K562 (cell line): ENCODE measurements around the gene ANK3. TPM values are rescaled to one million over a fixed set of nuclear protein-coding genes. Genes with fewer than 3 reads are reported as not detected.
A peak's percentile ranks its signal among the peaks of the same experiment; 100 is the strongest.

Experiments
- ATAC-seq: fragments of 200-7000 bp; cut with Tn5 transposase; 3 replicates; pipeline ENCODE4 v1.9.1; 2020; ENCODE audit warnings: moderate library complexity
- BruUV-seq: library from RNA; stranded (reverse); fragments of 400-500 nt; replicated peaks from 2 replicates; lab custom pipeline; 2021; lab: Mats Ljungman, UMichigan
- CTCF ChIA-PET: fragments of 300-600 bp; formaldehyde crosslinking; extraction: SDS; loops from one replicate; lab custom pipeline; 2021; ENCODE audit warnings: low intra/inter-chr PET ratio; lab: Yijun Ruan, JAX
- POLR2A ChIA-PET: fragments of 300-600, 350-650 bp; sonication (Branson Sonifier 250); formaldehyde crosslinking; extraction: SDS; loops from one replicate; lab custom pipeline; 2021; ENCODE audit warnings: antibody characterized with exemption, inconsistent platforms; lab: Yijun Ruan, JAX
- DNase-seq, 4 experiments: peaks; one replicate each; pipeline versions ENCODE4 v3.0.0 to v3.0.0-alpha.2; 2011 to 2018; ENCODE audit warnings: low spot score in 3 of 4, mixed read lengths in 3 of 4; ENCODE audit errors: extremely low read depth in 1 of 4
- FAIRE-seq: peaks from 2 replicates; lab custom pipeline; 2011; peaks lifted over from hg19 to GRCh38; lab: Jason Lieb, UNC
- H2AFZ ChIP-seq: 2 replicates; pipeline ENCODE4 v1.6.0; 2011; ENCODE audit warnings: low read depth, low read length, control low read depth, inconsistent platforms
- H3K27ac ChIP-seq: fragments of 200-600 bp; 3 replicates; pipeline ENCODE4 v1.8.0; 2011; ENCODE audit warnings: low read depth, mild to moderate bottlenecking, control low read depth, inconsistent platforms, low read length, moderate library complexity, mixed read lengths; ENCODE audit errors: extremely low read depth
- H3K27me3 ChIP-seq, 2 experiments: fragments of 300-600 bp in 1 of 2; 2 replicates in 1 of 2; 3 replicates in 1 of 2; pipeline versions ENCODE4 v1.6.0 to v1.8.0; 2011; ENCODE audit warnings: inconsistent platforms in 2 of 2, low read length in 2 of 2, mild to moderate bottlenecking in 1 of 2, mixed read lengths in 1 of 2, moderate library complexity in 1 of 2; ENCODE audit not compliant: control insufficient read depth in 2 of 2, insufficient read depth in 2 of 2
- H3K36me3 ChIP-seq: fragments of 300-600 bp; 3 replicates; pipeline ENCODE4 v1.8.0; 2011; ENCODE audit warnings: mild to moderate bottlenecking, low read length, inconsistent platforms; ENCODE audit not compliant: control insufficient read depth, insufficient read depth
- H3K4me1 ChIP-seq, 2 experiments: fragments of 200-600 bp in 1 of 2; replicated peaks in 1 of 2; 2 replicates in 1 of 2; 3 replicates in 1 of 2; pipeline versions ENCODE4 v1.5.1 to v1.8.0; 2011; ENCODE audit warnings: inconsistent platforms in 2 of 2, low read length in 2 of 2, mild to moderate bottlenecking in 1 of 2, mixed read lengths in 1 of 2, moderate library complexity in 1 of 2; ENCODE audit not compliant: control insufficient read depth in 2 of 2, insufficient read depth in 2 of 2
- H3K4me2 ChIP-seq: 2 replicates; pipeline ENCODE4 v1.6.1; 2011; ENCODE audit warnings: low read length, control low read depth, inconsistent platforms, mixed read lengths; ENCODE audit not compliant: insufficient read depth
- H3K4me3 ChIP-seq: fragments of 200-600 bp; sonication (generic), shearing (Covaris generic); 2 replicates; pipeline ENCODE4 v1.5.1; 2016; ENCODE audit warnings: control low read depth, inconsistent platforms
- H3K79me2 ChIP-seq: fragments of 200-600 bp; 3 replicates; pipeline ENCODE4 v1.8.0; 2011; ENCODE audit warnings: low read length, inconsistent platforms; ENCODE audit not compliant: control insufficient read depth, insufficient read depth
- H3K9ac ChIP-seq, 2 experiments: 2 replicates each; pipeline versions ENCODE4 v1.6.0 to v1.6.1; 2011; ENCODE audit warnings: low read depth in 2 of 2, low read length in 2 of 2, control low read depth in 1 of 2, inconsistent platforms in 1 of 2, mild to moderate bottlenecking in 1 of 2, mixed read lengths in 1 of 2; ENCODE audit not compliant: insufficient read depth in 1 of 2
- H3K9me1 ChIP-seq: one replicate; pipeline ENCODE4 v1.6.0; 2011; ENCODE audit warnings: inconsistent platforms, mild to moderate bottlenecking, low read length, moderate library complexity; ENCODE audit not compliant: control insufficient read depth, insufficient read depth
- H3K9me3 ChIP-seq: replicated peaks from 2 replicates; pipeline ENCODE4 v1.5.1; 2011; ENCODE audit warnings: low read depth, low read length, inconsistent platforms; ENCODE audit not compliant: control insufficient read depth, insufficient read depth
- H4K20me1 ChIP-seq: replicated peaks from 2 replicates; pipeline ENCODE4 v1.6.1; 2011; ENCODE audit warnings: low read length, inconsistent platforms, mixed read lengths; ENCODE audit not compliant: control insufficient read depth, insufficient read depth
- NFRKB ChIP-seq: fragments of 450-650 bp; IDR thresholded peaks from 2 replicates; pipeline ENCODE4 v1.6.1; 2016; ENCODE audit warnings: low read depth
- POLR2B ChIP-seq: fragments of 450-650 bp; IDR thresholded peaks from 2 replicates; pipeline ENCODE4 v1.6.1; 2018; ENCODE audit warnings: low read depth; ENCODE audit not compliant: partially characterized antibody
- PREB ChIP-seq: sonication (generic); formaldehyde crosslinking; IDR thresholded peaks from 2 replicates; pipeline ENCODE4 v1.8.1; 2023; ENCODE audit warnings: mild to moderate bottlenecking, missing genetic modification reagents
- PTTG1 ChIP-seq: fragments of 450-650 bp; IDR thresholded peaks from 2 replicates; pipeline ENCODE4 v1.6.1; 2016; ENCODE audit warnings: low read depth, mild to moderate bottlenecking, missing genetic modification characterization, missing compliant biosample characterization
- RREB1 ChIP-seq: fragments of 250-450 bp; sonication (Bioruptor Pico); IDR thresholded peaks from 2 replicates; pipeline ENCODE4 v1.4.0; 2020
- STAT5B ChIP-seq: fragments of 250-450 bp; sonication (Bioruptor Pico); IDR thresholded peaks from 2 replicates; pipeline ENCODE4 v1.8.0; 2021; ENCODE audit warnings: mild to moderate bottlenecking, inconsistent platforms
- TFAP4 ChIP-seq: sonication (generic); formaldehyde crosslinking; IDR thresholded peaks from 2 replicates; pipeline ENCODE4 v1.8.0; 2022; ENCODE audit warnings: missing genetic modification reagents, mild to moderate bottlenecking, moderate library complexity, borderline replicate concordance
- TSC22D4 ChIP-seq: fragments of 450-650 bp; IDR thresholded peaks from 2 replicates; pipeline ENCODE4 v1.6.1; 2016; ENCODE audit warnings: missing genetic modification characterization, missing biosample characterization, control low read depth
- ZNF436 ChIP-seq: fragments of 250-450, 450-650 bp; sonication (Bioruptor Pico); formaldehyde crosslinking; IDR thresholded peaks from 2 replicates; pipeline ENCODE4 v1.7.0; 2020; ENCODE audit warnings: mild to moderate bottlenecking
- WGBS: fragments of 100-300 bp; shearing (Covaris generic); methylation state at CpG from one replicate; pipeline ENCODE4 v1.1.6; 2016; ENCODE audit warnings: low coverage, mixed read lengths; ENCODE audit not compliant: insufficient coverage; ENCODE audit errors: missing lambda C conversion rate; 5-methylcytosine and 5-hydroxymethylcytosine counted together
- in situ Hi-C: fragments of 300-500 bp; cut with MboI; formaldehyde crosslinking; loops from 4 replicates; pipeline ENCODE4 v1.15.0; 2018; ENCODE audit warnings: inconsistent platforms, mixed read lengths
- intact Hi-C: fragments of 100-400 bp; cut with micrococcal nuclease; formaldehyde crosslinking; loops from 2 replicates; pipeline ENCODE4 v1.14.2; 2022
- polyA plus RNA-seq, 8 experiments: library from polyadenylated mRNA; depleted of rRNA in 4 of 8; stranded (reverse) in 5 of 8; unstranded in 3 of 8; fragments of >200 nt; fragmentation: Nextera tagmentation in 2 of 8; fragmentation: Illumina TruSeq in 1 of 8; extraction: Ambion mirVana in 2 of 8; extraction: Trizol in 1 of 8; gene quantifications; 2 replicates each; pipeline versions ENCODE4 v1.2.1 to v1.2.3, GENCODE V29; 2011 to 2014; ENCODE audit warnings: inconsistent platforms in 1 of 8, missing spikeins in 1 of 8
- total RNA-seq, 7 experiments: library from RNA; depleted of rRNA in 6 of 7; stranded (reverse); fragments of >200 nt in 6 of 7; fragmentation: Illumina TruSeq in 2 of 7; extraction: Trizol in 2 of 7; gene quantifications; 2 replicates each; pipeline versions ENCODE4 v1.2.1 to v1.2.3, GENCODE V29; 2011 to 2021; ENCODE audit warnings: low replicate concordance in 1 of 7
- TF ChIP-seq, protein P1 (sequence below): IDR thresholded peaks from 2 replicates; pipeline ENCODE4 v1.6.1; 2012; ENCODE audit warnings: low read depth, low read length, improper control_type of control experiment, borderline replicate concordance
- TF ChIP-seq, protein P2 (sequence below): fragments of 250-450 bp; sonication (Bioruptor Pico); IDR thresholded peaks from 2 replicates; pipeline ENCODE4 v1.5.0; 2020; ENCODE audit warnings: mild to moderate bottlenecking

The ANK3 gene
- total and polyA plus RNA-seq, 9 of the 15 experiments (the other 6 are each of a cell fraction or from before 2014, with no cell fraction given): 10.0 to 32.3 (median 17.9) TPM

DNA sequence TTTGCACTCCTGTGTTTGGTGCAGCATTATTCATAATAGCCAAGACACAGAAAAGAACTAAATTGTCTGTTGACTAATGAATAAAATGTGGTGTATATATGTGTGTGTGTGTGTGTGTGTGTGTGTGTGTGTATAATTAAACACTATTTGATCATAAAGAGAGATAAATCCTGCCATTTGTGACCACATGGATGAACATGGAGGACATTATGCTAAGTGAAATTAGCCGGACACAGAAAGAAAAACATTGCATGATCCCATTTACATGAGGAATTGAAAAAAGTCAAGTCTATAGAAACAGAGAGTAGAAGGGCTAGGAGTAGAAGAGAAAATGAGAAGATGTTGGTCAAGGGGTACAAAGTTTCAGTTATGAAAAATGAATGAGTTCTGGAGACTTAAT lies 85.9 kb downstream of the ANK3 start:
- intact Hi-C loops: no loop called here
- Histone ChIP-seq H3K9me3 (no peaks in the 10 kb centered on the region), H3K79me2 (peaks cover 9% of the 10 kb centered on the region), H3K36me3 (no peaks in the 10 kb centered on the region), H3K27ac (no peak overlapping the region), H3K9me1 (no peaks in the 10 kb centered on the region), H3K4me1 (peaks cover 10 to 23% of the 10 kb centered on the region in 2 experiments; a peak in 4 of 5 replicates), H2AFZ (no peak overlapping the region), H4K20me1 (no peaks in the 10 kb centered on the region), H3K9ac (no peak overlapping the region), H3K27me3 (no peaks in the 10 kb centered on the region), H3K4me2 (no peak overlapping the region), H3K4me3 (no peak overlapping the region)
- ChIA-PET POLR2A (interaction anchor here (4.3 kb wide), 1 partner anchor 9 kb away, joined by 28 read pairs; no protein-coding TSS in a partner anchor), CTCF (no interaction called here)
- ATAC-seq (no peak), DNase-seq (no peak), FAIRE-seq (no peak)
- BruUV-seq: no TSS peak
- 92% methylated on average over 1 of the region's 1 CpG for WGBS
- in situ Hi-C loops: no loop called here
- TF ChIP-seq STAT5B (CRISPR knock-in tag) (no peak), RREB1 (CRISPR knock-in tag) (no peak), POLR2B (no peak), PREB (no peak), TSC22D4 (tag) (0 out of 2 replicates have a peak, but pooled peaks have one; percentile 29), TFAP4 (no peak), ZNF436 (CRISPR knock-in tag) (no peak), PTTG1 (tag) (0 out of 2 replicates have a peak, but pooled peaks have one; percentile 44), NFRKB (no peak)
- TF ChIP-seq, protein P1, sequence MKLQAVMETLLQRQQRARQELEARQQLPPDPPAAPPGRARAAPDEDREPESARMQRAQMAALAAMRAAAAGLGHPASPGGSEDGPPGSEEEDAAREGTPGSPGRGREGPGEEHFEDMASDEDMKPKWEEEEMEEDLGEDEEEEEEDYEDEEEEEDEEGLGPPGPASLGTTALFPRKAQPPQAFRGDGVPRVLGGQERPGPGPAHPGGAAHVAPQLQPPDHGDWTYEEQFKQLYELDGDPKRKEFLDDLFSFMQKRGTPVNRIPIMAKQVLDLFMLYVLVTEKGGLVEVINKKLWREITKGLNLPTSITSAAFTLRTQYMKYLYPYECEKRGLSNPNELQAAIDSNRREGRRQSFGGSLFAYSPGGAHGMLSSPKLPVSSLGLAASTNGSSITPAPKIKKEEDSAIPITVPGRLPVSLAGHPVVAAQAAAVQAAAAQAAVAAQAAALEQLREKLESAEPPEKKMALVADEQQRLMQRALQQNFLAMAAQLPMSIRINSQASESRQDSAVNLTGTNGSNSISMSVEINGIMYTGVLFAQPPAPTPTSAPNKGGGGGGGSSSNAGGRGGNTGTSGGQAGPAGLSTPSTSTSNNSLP: no peak
- TF ChIP-seq, protein P2, sequence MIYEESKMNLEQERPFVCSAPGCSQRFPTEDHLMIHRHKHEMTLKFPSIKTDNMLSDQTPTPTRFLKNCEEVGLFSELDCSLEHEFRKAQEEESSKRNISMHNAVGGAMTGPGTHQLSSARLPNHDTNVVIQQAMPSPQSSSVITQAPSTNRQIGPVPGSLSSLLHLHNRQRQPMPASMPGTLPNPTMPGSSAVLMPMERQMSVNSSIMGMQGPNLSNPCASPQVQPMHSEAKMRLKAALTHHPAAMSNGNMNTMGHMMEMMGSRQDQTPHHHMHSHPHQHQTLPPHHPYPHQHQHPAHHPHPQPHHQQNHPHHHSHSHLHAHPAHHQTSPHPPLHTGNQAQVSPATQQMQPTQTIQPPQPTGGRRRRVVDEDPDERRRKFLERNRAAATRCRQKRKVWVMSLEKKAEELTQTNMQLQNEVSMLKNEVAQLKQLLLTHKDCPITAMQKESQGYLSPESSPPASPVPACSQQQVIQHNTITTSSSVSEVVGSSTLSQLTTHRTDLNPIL (CRISPR knock-in tag): no peak
